Measurements from ENCODE around the gene CAMK2B.

The CAMK2B gene

GRCh38 chr7:44329888-44330287 is 4.5 kb upstream of the CAMK2B start:
- Histone ChIP-seq H3K36me3 (ENCODE audit: insufficient read depth) (no peaks in the 10 kb centered on the region), H3K79me2 (ENCODE audit: insufficient read depth, low read depth) (no peaks in the 10 kb centered on the region), H3K4me1 (ENCODE audit: low read depth, poor library complexity, severe bottlenecking) (no peaks in the 10 kb centered on the region), H3K27me3 (ENCODE audit: insufficient read depth, low read depth) (no peaks in the 10 kb centered on the region), H2AFZ (ENCODE audit: low read depth) (no peak overlapping the region), H3K4me2 (no peak overlapping the region), H4K20me1 (ENCODE audit: insufficient read depth) (no peaks in the 10 kb centered on the region), H3K27ac (no peak overlapping the region), H3K4me3 (IDR thresholded peaks at IDR 0.05; ENCODE audit: insufficient read depth, low read depth, low read length) (no peak overlapping the region), H3K9ac (no peak overlapping the region)
- TF ChIP-seq CTCF (conservative IDR thresholded peaks at IDR 0.05; ENCODE audit: low read depth, low read length) = no peak

- H3K9ac ChIP-seq = no peak overlapping the region
- no peak overlapping the region for H3K27ac ChIP-seq
- TF ChIP-seq CTCF (conservative IDR thresholded peaks at IDR 0.05; ENCODE audit: low read depth, low read length) = no peak
- H4K20me1 ChIP-seq (ENCODE audit: insufficient read depth) = no peaks in the 10 kb centered on the region
- H2AFZ ChIP-seq (ENCODE audit: low read depth) = no peak overlapping the region
- no peak overlapping the region for H3K4me2 ChIP-seq
- no peaks in the 10 kb centered on the region for H3K79me2 ChIP-seq (ENCODE audit: insufficient read depth, low read depth)
- no peaks in the 10 kb centered on the region for H3K4me1 ChIP-seq (ENCODE audit: low read depth, poor library complexity, severe bottlenecking)
- no peaks in the 10 kb centered on the region; the same call in 1 of the 2 replicates for H3K27me3 ChIP-seq (ENCODE audit: insufficient read depth, low read depth)
- H3K4me3 ChIP-seq (IDR thresholded peaks at IDR 0.05; ENCODE audit: insufficient read depth, low read depth, low read length) = no peak overlapping the region
- no peaks in the 10 kb centered on the region for H3K36me3 ChIP-seq (ENCODE audit: insufficient read depth)
These were observed 3.7 kb upstream of the CAMK2B start for GRCh38 chr7:44329081-44329480.

GRCh38 chr7:44327981-44328380 is 2.6 kb upstream of the CAMK2B start:
- no peak for TF ChIP-seq CTCF (conservative IDR thresholded peaks at IDR 0.05; ENCODE audit: low read depth, low read length)
- H3K9ac ChIP-seq = no peak overlapping the region
- H3K36me3 ChIP-seq (ENCODE audit: insufficient read depth) = no peaks in the 10 kb centered on the region
- H3K4me2 ChIP-seq = no peak overlapping the region
- no peaks in the 10 kb centered on the region for H4K20me1 ChIP-seq (ENCODE audit: insufficient read depth)
- no peak overlapping the region for H2AFZ ChIP-seq (ENCODE audit: low read depth)
- no peaks in the 10 kb centered on the region for H3K4me1 ChIP-seq (ENCODE audit: low read depth, poor library complexity, severe bottlenecking)
- H3K27me3 ChIP-seq (ENCODE audit: insufficient read depth, low read depth) = no peaks in the 10 kb centered on the region; the same call in 1 of the 2 replicates
- H3K4me3 ChIP-seq (IDR thresholded peaks at IDR 0.05; ENCODE audit: insufficient read depth, low read depth, low read length) = no peak overlapping the region
- no peak overlapping the region for H3K27ac ChIP-seq
- no peaks in the 10 kb centered on the region for H3K79me2 ChIP-seq (ENCODE audit: insufficient read depth, low read depth)

- no peaks in the 10 kb centered on the region for H4K20me1 ChIP-seq (ENCODE audit: insufficient read depth)
- H3K4me2 ChIP-seq = no peak overlapping the region
- no peaks in the 10 kb centered on the region; the same call in 1 of the 2 replicates for H3K27me3 ChIP-seq (ENCODE audit: insufficient read depth, low read depth)
- no peak overlapping the region for H3K27ac ChIP-seq
- H3K9ac ChIP-seq = no peak overlapping the region
- no peak for TF ChIP-seq CTCF (conservative IDR thresholded peaks at IDR 0.05; ENCODE audit: low read depth, low read length)
- H3K79me2 ChIP-seq (ENCODE audit: insufficient read depth, low read depth) = no peaks in the 10 kb centered on the region
- H3K36me3 ChIP-seq (ENCODE audit: insufficient read depth) = no peaks in the 10 kb centered on the region
- no peak overlapping the region for H2AFZ ChIP-seq (ENCODE audit: low read depth)
- no peak overlapping the region for H3K4me3 ChIP-seq (IDR thresholded peaks at IDR 0.05; ENCODE audit: insufficient read depth, low read depth, low read length)
- no peaks in the 10 kb centered on the region for H3K4me1 ChIP-seq (ENCODE audit: low read depth, poor library complexity, severe bottlenecking)
These were observed 1.1 kb upstream of the CAMK2B start for GRCh38 chr7:44326261-44327125.
